Endometrial microvascular endothelial cells (primary cell): Measurements from ENCODE around the gene FOXR1. TPM values are rescaled to one million over a fixed set of nuclear protein-coding genes. Genes with fewer than 3 reads are reported as not detected.

Experiments
- in situ Hi-C: cut with HindIII; loops from 2 replicates; pipeline ENCODE4 v1.10.0; 2017; ENCODE audit warnings: low sequenced_read_pairs, low pct_unique_long_range_greater_than_20kb; ENCODE audit errors: inconsistent ontology term
- total RNA-seq: library from RNA; depleted of rRNA; stranded (reverse); fragments of >200 nt; gene quantifications from one replicate; pipeline ENCODE4 v1.2.3, GENCODE V29; 2015; ENCODE audit errors: inconsistent ontology term

FOXR1 gene
- total RNA-seq, 1 donor from 2014 or later = not detected

GRCh38 chr11:119019996-119020395, 48.4 kb downstream of the FOXR1 start:
- in situ Hi-C loops = no loop called here

- in situ Hi-C loops = no loop called here
Measured at GRCh38 chr11:119021631-119022030, 50.1 kb downstream of the FOXR1 start.

GRCh38 chr11:119023741-119024140, 52.2 kb downstream of the FOXR1 start:
- in situ Hi-C loops = no loop called here

- in situ Hi-C loops = no loop called here
Measured at GRCh38 chr11:119024430-119025098, 53.0 kb downstream of the FOXR1 start.

- in situ Hi-C loops = no loop called here
Measured at GRCh38 chr11:119025099-119025473, 53.5 kb downstream of the FOXR1 start.

- in situ Hi-C loops = no loop called here
Measured at GRCh38 chr11:119025541-119025940, 54.0 kb downstream of the FOXR1 start.

GRCh38 chr11:119025978-119026766, 54.6 kb downstream of the FOXR1 start:
- in situ Hi-C loops = no loop called here

GRCh38 chr11:119026970-119027369, 55.4 kb downstream of the FOXR1 start:
- in situ Hi-C loops = no loop called here

- in situ Hi-C loops = no loop called here
Measured at GRCh38 chr11:119027561-119028345, 56.2 kb downstream of the FOXR1 start.

- in situ Hi-C loops = no loop called here
Measured at GRCh38 chr11:119028346-119029068, 56.9 kb downstream of the FOXR1 start.

GRCh38 chr11:119029069-119029339, 57.4 kb downstream of the FOXR1 start:
- in situ Hi-C loops = no loop called here

GRCh38 chr11:119029340-119030028, 57.9 kb downstream of the FOXR1 start:
- in situ Hi-C loops = no loop called here

GRCh38 chr11:119030029-119030328, 58.4 kb downstream of the FOXR1 start:
- in situ Hi-C loops = no loop called here

GRCh38 chr11:119030329-119031047, 58.9 kb downstream of the FOXR1 start, which contains the start of gene SLC37A4:
Gene SLC37A4, minus strand, starts transcription at chr11:119030877.
- in situ Hi-C loops = no loop called here

Other genes starting within 250 kb of the FOXR1 start
- 104 TPM for gene DDX6, start 180.6 kb upstream of the FOXR1 start, total RNA-seq
- gene CXCR5, start 87.9 kb upstream of the FOXR1 start, total RNA-seq = not detected
- 10.9 TPM for gene BCL9L, start 45.8 kb upstream of the FOXR1 start, total RNA-seq
- not detected for gene UPK2, start 15.5 kb upstream of the FOXR1 start, total RNA-seq
- gene CENATAC, start 26.4 kb downstream of the FOXR1 start, total RNA-seq = 6.6 TPM
- gene RPS25, start 46.6 kb downstream of the FOXR1 start, total RNA-seq = 1,064 TPM
- 82.7 TPM for gene TRAPPC4, start 47.0 kb downstream of the FOXR1 start, total RNA-seq
- gene SLC37A4, start 59.1 kb downstream of the FOXR1 start, total RNA-seq = 22.6 TPM
- gene HYOU1, start 85.4 kb downstream of the FOXR1 start, total RNA-seq = 138 TPM
- gene VPS11, start 96.1 kb downstream of the FOXR1 start, total RNA-seq = 23.9 TPM
- 8.2 TPM for gene HMBS, start 113.1 kb downstream of the FOXR1 start, total RNA-seq
- gene DPAGT1, start 130.1 kb downstream of the FOXR1 start, total RNA-seq = 35.8 TPM
- gene C2CD2L, start 135.6 kb downstream of the FOXR1 start, total RNA-seq = 6.2 TPM
- gene HINFP, start 149.8 kb downstream of the FOXR1 start, total RNA-seq = 11.4 TPM
- not detected for gene ABCG4, start 177.3 kb downstream of the FOXR1 start, total RNA-seq
- gene NLRX1, start 197.0 kb downstream of the FOXR1 start, total RNA-seq = 16.7 TPM
- gene NHERF4, start 213.7 kb downstream of the FOXR1 start, total RNA-seq = not detected
- gene CBL, start 234.6 kb downstream of the FOXR1 start, total RNA-seq = 20.4 TPM